Activated CD4-positive, alpha-beta T cell treated with anti-CD3 and anti-CD28 coated beads for 24 hours (primary cell): Measurements from ENCODE around the gene ZC3HAV1L.
"Not testable (repeated sequence)": the region's sequence is repeated elsewhere in the genome, so short reads cannot be mapped to it uniquely, and the experiment has no call there.

Experiments
- DNase-seq, 2 donors: peaks; one replicate each; pipeline ENCODE4 v3.0.0-alpha.2; 2020; ENCODE audit warnings: low read depth in 2 of 2

ZC3HAV1L gene

GRCh38 chr7:139054101-139054500, 18.3 kb upstream of the ZC3HAV1L start:
- DNase-seq: no peak

GRCh38 chr7:139051655-139052054, 15.8 kb upstream of the ZC3HAV1L start:
- no peak for DNase-seq

- no peak for DNase-seq
Measured at GRCh38 chr7:139049936-139050335, 14.1 kb upstream of the ZC3HAV1L start.

GRCh38 chr7:139049111-139049510, 13.3 kb upstream of the ZC3HAV1L start:
- no peak for DNase-seq

GRCh38 chr7:139047970-139048369, 12.1 kb upstream of the ZC3HAV1L start:
- DNase-seq: no peak

GRCh38 chr7:139046143-139046542, 10.3 kb upstream of the ZC3HAV1L start:
- DNase-seq: no peak

GRCh38 chr7:139044813-139045794, 9.3 kb upstream of the ZC3HAV1L start:
- no peak for DNase-seq

- peak; percentile 44 to 47 for DNase-seq
Measured at GRCh38 chr7:139043823-139044812, 8.3 kb upstream of the ZC3HAV1L start.

- no peak for DNase-seq
Measured at GRCh38 chr7:139041378-139042085, 5.7 kb upstream of the ZC3HAV1L start.

- DNase-seq: no peak
Measured at GRCh38 chr7:139038691-139039090, 2.8 kb upstream of the ZC3HAV1L start.

- DNase-seq: no peak
Measured at GRCh38 chr7:139036901-139037300, 1.1 kb upstream of the ZC3HAV1L start.

- peak in 1 of 2 donors; percentile 38 for DNase-seq
Measured at GRCh38 chr7:139034855-139035585, 822 bp downstream of the ZC3HAV1L start.

GRCh38 chr7:139034336-139034735, 1.5 kb downstream of the ZC3HAV1L start:
- no peak for DNase-seq

- DNase-seq: no peak
Measured at GRCh38 chr7:139033346-139034114, 2.3 kb downstream of the ZC3HAV1L start.

- DNase-seq: no peak
Measured at GRCh38 chr7:139032473-139032872, 3.4 kb downstream of the ZC3HAV1L start.

- no peak for DNase-seq
Measured at GRCh38 chr7:139029353-139029752, 6.5 kb downstream of the ZC3HAV1L start.

- DNase-seq: no peak
Measured at GRCh38 chr7:139026551-139026950, 9.3 kb downstream of the ZC3HAV1L start.

- DNase-seq: not testable (repeated sequence)
Measured at GRCh38 chr7:139025861-139026260, 10.0 kb downstream of the ZC3HAV1L start.

- no peak for DNase-seq
Measured at GRCh38 chr7:139023076-139023475, 12.8 kb downstream of the ZC3HAV1L start.

GRCh38 chr7:139022286-139022685, 13.6 kb downstream of the ZC3HAV1L start:
- no peak for DNase-seq
